ENCODE results near the gene CYP3A4.
"Not testable (repeated sequence)": the region's sequence is repeated elsewhere in the genome, so short reads cannot be mapped to it uniquely, and the experiment has no call there.

The CYP3A4 gene

GRCh38 chr7:99791667-99792369 lies 7.8 kb upstream of the CYP3A4 start:
- DNase-seq: no peak

- DNase-seq: no peak
Observed at GRCh38 chr7:99791021-99791420, 7.0 kb upstream of the CYP3A4 start.

- no peak for DNase-seq
Observed at GRCh38 chr7:99790407-99790806, 6.4 kb upstream of the CYP3A4 start.

- no peak for DNase-seq
Observed at GRCh38 chr7:99789441-99790070, 5.6 kb upstream of the CYP3A4 start.

GRCh38 chr7:99788554-99788953 lies 4.6 kb upstream of the CYP3A4 start:
- no peak for DNase-seq

- DNase-seq: no peak
Observed at GRCh38 chr7:99786726-99787335, 2.8 kb upstream of the CYP3A4 start.

GRCh38 chr7:99785654-99786053 lies 1.7 kb upstream of the CYP3A4 start:
- not testable (repeated sequence) for DNase-seq

GRCh38 chr7:99782012-99782953 lies 1.7 kb downstream of the CYP3A4 start:
- DNase-seq: no peak

- no peak for DNase-seq
Observed at GRCh38 chr7:99780588-99780987, 3.4 kb downstream of the CYP3A4 start.

GRCh38 chr7:99779949-99780348 lies 4.0 kb downstream of the CYP3A4 start:
- no peak for DNase-seq

GRCh38 chr7:99778880-99779279 lies 5.1 kb downstream of the CYP3A4 start:
- DNase-seq: no peak

- DNase-seq: not testable (repeated sequence)
Observed at GRCh38 chr7:99773395-99773794, 10.6 kb downstream of the CYP3A4 start.

GRCh38 chr7:99772565-99772964 lies 11.4 kb downstream of the CYP3A4 start:
- no peak for DNase-seq

- DNase-seq: not testable (repeated sequence)
Observed at GRCh38 chr7:99769494-99769893, 14.5 kb downstream of the CYP3A4 start.

GRCh38 chr7:99768471-99768870 lies 15.5 kb downstream of the CYP3A4 start:
- no peak for DNase-seq

- no peak for DNase-seq
Observed at GRCh38 chr7:99767662-99768061, 16.3 kb downstream of the CYP3A4 start.

GRCh38 chr7:99766484-99767099 lies 17.4 kb downstream of the CYP3A4 start:
- no peak for DNase-seq

- DNase-seq: no peak
Observed at GRCh38 chr7:99764478-99764877, 19.5 kb downstream of the CYP3A4 start.

- DNase-seq: no peak
Observed at GRCh38 chr7:99762680-99763327, 21.2 kb downstream of the CYP3A4 start.

- no peak for DNase-seq
Observed at GRCh38 chr7:99755085-99755484, 28.9 kb downstream of the CYP3A4 start.

GRCh38 chr7:99752356-99752755 lies 31.6 kb downstream of the CYP3A4 start:
- DNase-seq: no peak
